ENCODE results near the gene CNTD1.
"Not testable (repeated sequence)": the region's sequence is repeated elsewhere in the genome, so short reads cannot be mapped to it uniquely, and the experiment has no call there.

CNTD1 gene

DNA sequence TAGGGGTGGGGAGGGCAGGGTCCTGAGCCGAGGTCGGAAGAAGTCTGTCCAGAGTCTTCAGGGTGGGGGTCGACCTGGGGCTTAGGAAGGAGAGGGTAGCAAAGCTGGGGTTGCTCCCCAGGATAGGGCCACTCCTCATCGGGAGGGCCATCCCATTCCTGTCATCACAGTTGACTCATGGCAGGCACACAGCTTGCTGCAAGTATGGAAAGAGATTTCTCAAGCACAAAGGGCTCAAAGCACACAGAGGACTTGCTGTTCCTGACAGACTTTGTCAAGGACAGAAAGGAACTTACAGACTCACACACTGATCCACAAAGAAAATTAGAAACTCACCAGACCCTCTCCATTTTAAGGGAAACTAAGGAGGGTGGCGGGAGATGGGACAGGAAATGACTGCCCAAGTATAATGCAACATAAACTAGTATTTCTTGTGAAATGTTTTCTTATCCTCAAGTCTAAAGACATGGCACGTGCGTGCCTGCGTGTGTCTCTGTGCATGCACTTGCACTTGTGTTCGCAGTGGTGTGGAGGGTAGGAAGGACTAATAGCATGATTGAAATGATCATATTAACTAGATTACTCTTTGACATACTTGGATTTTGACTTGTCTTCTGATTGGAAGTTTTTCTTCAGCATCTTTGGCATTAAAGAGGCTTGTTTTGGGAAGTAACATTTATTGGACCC is 48.1 kb downstream of the CNTD1 start:
- DNase-seq, result no peak

DNA sequence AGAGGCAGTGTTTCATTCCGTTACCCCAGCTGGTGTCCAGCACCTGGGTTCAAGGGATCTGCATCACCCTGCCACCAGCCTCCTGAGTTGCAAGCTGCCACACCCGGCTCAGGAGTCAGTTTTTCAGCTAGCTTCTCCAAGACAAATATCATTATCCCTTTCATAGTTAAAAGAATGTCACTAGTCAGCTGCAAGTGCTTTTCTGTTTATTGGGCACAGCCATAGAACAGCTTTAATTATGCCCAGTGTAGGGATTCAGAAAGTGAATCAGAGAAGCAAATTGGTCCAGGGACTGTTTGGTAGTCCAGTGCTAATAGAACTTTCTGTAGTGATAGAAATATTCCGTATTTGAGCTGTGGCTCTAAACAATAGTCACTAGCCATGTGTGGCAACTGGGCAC is 49.4 kb downstream of the CNTD1 start:
- DNase-seq, result no peak

DNA sequence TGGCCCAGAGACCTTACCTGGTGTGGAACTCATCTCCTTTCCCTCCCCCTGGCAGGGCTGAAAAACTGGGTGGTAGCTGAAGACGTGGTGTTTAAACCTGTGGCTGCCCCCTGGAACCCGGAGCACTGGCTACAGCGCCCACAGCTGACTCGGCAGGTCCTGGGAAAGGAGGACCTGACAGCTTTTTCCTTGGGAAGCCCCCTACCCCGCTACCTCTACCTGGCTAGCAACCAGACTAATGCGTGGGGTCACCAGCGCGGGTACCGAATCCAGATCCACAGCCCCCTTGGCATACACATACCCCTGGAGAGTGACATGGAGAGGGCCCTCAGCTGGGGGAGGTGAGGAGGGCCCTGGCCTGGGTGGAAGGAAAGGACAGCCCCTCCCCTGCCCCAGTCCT is 50.4 kb downstream of the CNTD1 start:
- no peak for DNase-seq

DNA sequence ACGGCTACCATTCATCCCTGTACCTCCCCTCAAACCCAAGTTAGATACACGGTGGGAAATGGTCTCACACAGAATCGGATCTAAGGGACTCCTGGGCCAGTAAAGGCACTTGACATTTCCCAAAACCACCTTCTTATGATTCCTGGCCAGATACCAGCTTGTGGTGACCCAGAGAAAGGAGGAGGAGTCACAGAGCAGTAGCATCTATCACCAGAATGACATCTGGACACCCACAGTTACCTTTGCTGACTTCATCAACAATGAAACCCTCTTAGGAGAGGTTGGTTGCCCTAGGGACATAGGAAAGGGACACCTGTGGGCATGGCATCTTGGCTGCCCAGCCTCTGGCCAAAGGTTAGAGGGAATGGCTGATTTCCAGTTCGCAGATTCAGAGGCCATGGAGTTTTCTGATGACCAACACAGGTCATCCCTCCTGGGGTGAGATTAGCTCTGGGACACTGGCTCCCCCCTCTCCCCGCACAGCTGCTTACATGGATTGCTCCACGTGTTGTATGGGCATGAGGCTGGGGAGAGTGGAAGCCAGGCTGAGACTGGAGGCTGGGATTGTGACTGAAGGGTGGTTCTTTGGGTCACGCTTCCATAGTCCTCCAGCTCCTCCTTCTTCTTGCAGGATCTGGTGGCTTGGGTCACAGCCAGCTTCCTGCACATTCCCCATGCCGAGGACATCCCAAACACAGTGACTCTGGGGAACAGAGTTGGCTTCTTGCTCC is 51.0 kb downstream of the CNTD1 start:
- DNase-seq, result no peak

DNA sequence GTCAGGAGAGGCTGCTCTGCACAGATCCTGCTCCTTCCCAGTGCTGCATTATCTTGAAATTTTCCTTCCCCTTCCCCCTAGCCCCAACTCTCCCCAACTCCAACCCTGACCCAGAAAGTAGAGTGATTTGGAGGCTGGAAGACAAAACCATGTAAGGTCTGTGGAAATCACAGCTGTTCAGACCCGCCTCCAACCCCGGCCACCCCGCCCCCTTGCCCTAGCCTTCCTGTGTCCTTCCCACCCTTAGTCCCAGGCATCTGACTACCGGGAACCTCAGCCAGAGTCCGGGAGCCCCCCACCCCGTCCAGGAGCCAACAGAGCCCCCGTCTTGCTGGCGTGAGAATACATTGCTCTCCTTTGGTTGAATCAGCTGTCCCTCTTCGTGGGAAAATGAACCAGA is 52.3 kb downstream of the CNTD1 start, which contains the start of gene AOC3:
Gene AOC3 (plus strand): TSS at position 246 of the 400 bp plus-strand sequence. CDS start 145 bp downstream, at position 391.
- DNase-seq, result no peak

DNA sequence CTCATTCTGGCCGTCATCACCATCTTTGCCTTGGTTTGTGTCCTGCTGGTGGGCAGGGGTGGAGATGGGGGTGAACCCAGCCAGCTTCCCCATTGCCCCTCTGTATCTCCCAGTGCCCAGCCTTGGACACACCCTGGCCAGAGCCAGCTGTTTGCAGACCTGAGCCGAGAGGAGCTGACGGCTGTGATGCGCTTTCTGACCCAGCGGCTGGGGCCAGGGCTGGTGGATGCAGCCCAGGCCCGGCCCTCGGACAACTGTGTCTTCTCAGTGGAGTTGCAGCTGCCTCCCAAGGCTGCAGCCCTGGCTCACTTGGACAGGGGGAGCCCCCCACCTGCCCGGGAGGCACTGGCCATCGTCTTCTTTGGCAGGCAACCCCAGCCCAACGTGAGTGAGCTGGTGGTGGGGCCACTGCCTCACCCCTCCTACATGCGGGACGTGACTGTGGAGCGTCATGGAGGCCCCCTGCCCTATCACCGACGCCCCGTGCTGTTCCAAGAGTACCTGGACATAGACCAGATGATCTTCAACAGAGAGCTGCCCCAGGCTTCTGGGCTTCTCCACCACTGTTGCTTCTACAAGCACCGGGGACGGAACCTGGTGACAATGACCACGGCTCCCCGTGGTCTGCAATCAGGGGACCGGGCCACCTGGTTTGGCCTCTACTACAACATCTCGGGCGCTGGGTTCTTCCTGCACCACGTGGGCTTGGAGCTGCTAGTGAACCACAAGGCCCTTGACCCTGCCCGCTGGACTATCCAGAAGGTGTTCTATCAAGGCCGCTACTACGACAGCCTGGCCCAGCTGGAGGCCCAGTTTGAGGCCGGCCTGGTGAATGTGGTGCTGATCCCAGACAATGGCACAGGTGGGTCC is 52.9 kb downstream of the CNTD1 start:
- not testable (repeated sequence) for DNase-seq

DNA sequence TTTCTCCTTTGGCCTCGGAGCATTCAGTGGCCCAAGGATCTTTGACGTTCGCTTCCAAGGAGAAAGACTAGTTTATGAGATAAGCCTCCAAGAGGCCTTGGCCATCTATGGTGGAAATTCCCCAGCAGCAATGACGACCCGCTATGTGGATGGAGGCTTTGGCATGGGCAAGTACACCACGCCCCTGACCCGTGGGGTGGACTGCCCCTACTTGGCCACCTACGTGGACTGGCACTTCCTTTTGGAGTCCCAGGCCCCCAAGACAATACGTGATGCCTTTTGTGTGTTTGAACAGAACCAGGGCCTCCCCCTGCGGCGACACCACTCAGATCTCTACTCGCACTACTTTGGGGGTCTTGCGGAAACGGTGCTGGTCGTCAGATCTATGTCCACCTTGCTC is 53.7 kb downstream of the CNTD1 start:
- DNase-seq, result no peak

DNA sequence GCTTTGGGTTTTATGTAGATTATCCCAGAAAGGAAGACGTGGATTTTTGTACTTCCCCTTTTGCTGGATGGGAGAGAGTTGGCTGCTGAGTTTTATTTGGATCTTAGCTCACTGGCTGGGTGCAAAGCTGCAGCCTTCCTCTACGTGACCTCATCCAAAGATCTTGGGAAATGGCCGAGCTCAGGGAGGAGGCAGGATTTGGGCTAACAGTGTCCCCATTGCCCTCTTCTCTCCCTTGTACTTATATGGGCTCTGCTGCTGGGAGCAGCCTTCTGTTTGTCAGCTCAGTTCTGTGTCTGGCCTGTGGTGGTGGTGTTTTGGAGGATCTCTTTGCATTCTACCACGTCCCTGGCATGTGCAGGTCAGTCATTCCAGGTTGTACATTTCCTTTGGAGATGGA is 54.3 kb downstream of the CNTD1 start:
- DNase-seq, result no peak

DNA sequence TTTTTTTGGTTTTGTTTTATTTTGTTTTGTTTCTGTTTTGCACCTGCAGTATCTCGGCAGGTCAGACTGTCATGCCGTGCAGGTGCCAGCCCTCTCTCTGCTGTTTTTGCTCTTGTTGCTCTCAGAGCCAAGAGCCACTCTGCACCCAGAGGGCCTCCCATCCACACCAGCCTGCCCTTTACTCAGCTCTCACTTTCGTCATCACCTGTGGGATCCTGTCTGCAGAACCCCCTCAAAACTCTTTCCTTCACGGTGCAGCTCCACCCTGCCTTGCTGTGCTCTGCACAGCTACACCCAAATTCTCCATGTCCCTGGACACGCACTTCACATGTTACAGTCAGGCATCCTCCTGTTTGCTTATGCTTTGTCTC is 54.9 kb downstream of the CNTD1 start:
- no peak for DNase-seq

DNA sequence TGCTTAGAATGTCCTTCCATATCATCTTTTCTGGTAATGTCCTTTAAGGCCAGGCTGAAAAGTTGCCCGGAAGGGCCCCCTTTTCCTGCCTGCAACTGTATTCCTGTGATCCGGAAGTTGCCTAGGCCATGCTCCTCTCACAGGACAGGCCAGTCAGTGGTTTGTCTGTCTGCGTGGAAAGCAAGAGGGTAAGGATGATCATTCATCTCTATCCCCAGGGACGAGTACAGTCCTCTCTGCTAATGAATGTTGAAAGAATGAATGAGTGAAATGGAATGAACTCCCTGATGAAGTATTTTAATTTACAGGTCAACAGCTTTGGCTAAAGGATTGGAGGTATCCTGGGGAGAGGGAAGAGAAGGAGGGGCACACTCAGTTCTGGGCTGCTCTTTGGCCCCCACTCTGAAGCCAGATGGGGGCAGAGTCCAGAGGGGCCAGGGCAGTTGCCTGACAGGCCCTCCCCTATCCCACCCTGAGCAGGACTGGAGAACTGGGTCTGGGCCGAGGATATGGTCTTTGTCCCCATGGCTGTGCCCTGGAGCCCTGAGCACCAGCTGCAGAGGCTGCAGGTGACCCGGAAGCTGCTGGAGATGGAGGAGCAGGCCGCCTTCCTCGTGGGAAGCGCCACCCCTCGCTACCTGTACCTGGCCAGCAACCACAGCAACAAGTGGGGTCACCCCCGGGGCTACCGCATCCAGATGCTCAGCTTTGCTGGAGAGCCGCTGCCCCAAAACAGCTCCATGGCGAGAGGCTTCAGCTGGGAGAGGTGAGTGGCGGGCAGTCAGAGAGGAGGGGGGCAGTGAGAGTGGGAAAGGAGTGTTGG is 55.5 kb downstream of the CNTD1 start:
- DNase-seq, result no peak

DNA sequence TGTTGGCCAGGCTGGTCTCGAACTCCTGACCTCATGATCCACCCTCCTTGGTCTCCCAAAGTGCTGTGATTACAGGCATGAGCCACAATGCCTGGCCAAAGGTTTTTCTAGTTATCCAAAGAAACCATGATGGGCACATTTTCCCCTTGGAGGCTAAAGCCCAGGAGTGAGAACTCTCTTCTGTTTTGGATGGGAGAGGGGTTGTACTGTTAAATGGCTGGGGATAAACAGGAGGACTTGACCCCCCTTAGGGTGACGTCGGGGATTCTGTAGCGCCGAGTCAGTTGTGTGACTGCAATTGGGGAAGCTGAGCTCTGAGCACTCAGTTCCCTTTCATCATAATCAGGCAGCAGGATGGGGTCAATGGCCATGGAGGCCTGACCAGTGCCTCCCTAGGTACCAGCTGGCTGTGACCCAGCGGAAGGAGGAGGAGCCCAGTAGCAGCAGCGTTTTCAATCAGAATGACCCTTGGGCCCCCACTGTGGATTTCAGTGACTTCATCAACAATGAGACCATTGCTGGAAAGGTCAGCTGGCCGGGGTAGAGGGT is 56.5 kb downstream of the CNTD1 start:
- no peak for DNase-seq

DNA sequence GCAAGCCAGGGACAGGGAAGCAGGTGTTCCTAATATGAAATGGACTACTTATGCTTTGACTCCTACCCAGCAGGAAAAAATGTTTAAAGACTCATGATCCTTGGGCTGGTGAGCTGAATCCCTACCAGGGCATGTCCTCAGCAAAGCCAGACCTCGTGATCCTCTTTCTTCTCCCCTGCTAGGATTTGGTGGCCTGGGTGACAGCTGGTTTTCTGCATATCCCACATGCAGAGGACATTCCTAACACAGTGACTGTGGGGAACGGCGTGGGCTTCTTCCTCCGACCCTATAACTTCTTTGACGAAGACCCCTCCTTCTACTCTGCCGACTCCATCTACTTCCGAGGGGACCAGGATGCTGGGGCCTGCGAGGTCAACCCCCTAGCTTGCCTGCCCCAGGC is 57.4 kb downstream of the CNTD1 start:
- DNase-seq, result not testable (repeated sequence)

DNA sequence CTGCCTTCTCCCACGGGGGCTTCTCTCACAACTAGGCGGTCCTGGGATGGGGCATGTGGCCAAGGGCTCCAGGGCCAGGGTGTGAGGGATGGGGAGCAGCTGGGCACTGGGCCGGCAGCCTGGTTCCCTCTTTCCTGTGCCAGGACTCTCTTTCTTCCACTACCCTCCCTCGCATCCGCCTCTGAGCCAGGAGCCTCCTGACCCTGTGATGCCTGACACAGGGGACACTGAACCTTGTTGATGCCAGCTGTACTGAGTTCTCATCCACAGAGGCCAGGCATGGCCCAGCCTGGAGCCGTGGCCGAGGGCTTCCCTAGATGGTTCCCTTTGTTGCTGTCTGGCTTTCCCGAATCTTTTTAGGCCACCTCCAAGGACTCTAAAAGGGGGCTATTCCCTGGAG is 57.9 kb downstream of the CNTD1 start:
- DNase-seq, result not testable (repeated sequence)

DNA sequence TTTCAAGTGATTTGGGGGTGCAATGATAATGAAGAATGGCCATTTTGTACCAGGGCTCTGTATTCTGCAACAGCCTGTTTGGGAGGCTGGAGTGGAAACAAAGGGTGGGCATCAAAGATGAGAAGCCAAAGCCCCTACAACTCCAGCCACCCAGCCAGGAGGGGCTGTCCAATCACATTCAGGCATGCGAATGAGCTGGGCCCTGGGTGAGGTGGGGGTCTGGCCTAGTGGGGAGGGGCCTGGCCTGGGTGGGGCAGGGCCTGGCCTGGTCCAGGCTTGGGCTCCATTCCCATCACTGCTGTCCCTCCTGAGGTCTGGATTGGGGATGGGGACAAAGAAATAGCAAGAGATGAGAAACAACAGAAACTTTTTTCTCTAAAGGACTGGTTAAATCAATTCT is 58.7 kb downstream of the CNTD1 start:
- no peak for DNase-seq

Data from NCI-H226 (cell line).